Thymus (tissue), 14 donors: ENCODE results near the gene ZNF667. TPM values are rescaled to one million over a fixed set of nuclear protein-coding genes. Genes with fewer than 3 reads are reported as not detected.

Experiments
- DNase-seq, 9 donors: peaks; one replicate each; pipeline ENCODE4 v3.0.0-alpha.2; 2013; ENCODE audit warnings: low spot score in 9 of 9, low read depth in 6 of 9, missing footprints in 1 of 9
- H3K27ac ChIP-seq, 2 donors: one replicate each; pipeline ENCODE4 v1.5.1; 2013; ENCODE audit warnings: control low read depth in 1 of 2, low read depth in 1 of 2, low read length in 1 of 2, mild to moderate bottlenecking in 1 of 2, moderate library complexity in 1 of 2
- H3K27me3 ChIP-seq, 2 donors: one replicate each; pipeline ENCODE4 v1.5.1; 2013; ENCODE audit warnings: low read length in 1 of 2; ENCODE audit not compliant: control insufficient read depth in 2 of 2, insufficient read depth in 1 of 2
- H3K36me3 ChIP-seq, 2 donors: one replicate each; pipeline ENCODE4 v1.5.1; 2013; ENCODE audit warnings: low read length in 1 of 2, mild to moderate bottlenecking in 1 of 2, moderate library complexity in 1 of 2; ENCODE audit not compliant: control insufficient read depth in 2 of 2, insufficient read depth in 2 of 2
- H3K4me1 ChIP-seq, 2 donors: one replicate each; pipeline ENCODE4 v1.5.1; 2013; ENCODE audit warnings: low read length in 2 of 2; ENCODE audit not compliant: control insufficient read depth in 2 of 2, insufficient read depth in 2 of 2
- H3K4me3 ChIP-seq, 2 donors: one replicate each; pipeline ENCODE4 v1.5.1; 2013; ENCODE audit warnings: low read length in 2 of 2, control low read depth in 1 of 2, mild to moderate bottlenecking in 1 of 2
- H3K9me3 ChIP-seq, 2 donors: one replicate each; pipeline ENCODE4 v1.5.1; 2013; ENCODE audit warnings: low read length in 1 of 2, mild to moderate bottlenecking in 1 of 2; ENCODE audit not compliant: control insufficient read depth in 2 of 2, insufficient read depth in 1 of 2
- WGBS: extraction: QIAGEN DNeasy Blood & Tissue Kit; methylation state at CpG from one replicate; pipeline ENCODE4 v1.1.7; 2013; 5-methylcytosine and 5-hydroxymethylcytosine counted together
- long read RNA-seq, 10 donors: transcript quantifications; one replicate each; lab custom pipeline, GENCODE V29; 2026
- polyA plus RNA-seq: library from polyadenylated mRNA; stranded (reverse); fragments of 200-250 nt; gene quantifications from one replicate; pipeline ENCODE4 v1.2.3, GENCODE V29; 2013
- total RNA-seq: library from RNA; stranded (reverse); fragments of 120-200 nt; gene quantifications from one replicate; pipeline ENCODE4 v1.2.4, GENCODE V29; 2013
- donor health status: healthy.

Gene ZNF667
- total RNA-seq (3.8 TPM), polyA plus RNA-seq (4.7 TPM)
- long read RNA-seq, donor 1 = 0 reads
- long read RNA-seq, donor 2, partial matches to known transcripts = 24 of 24 reads
- long read RNA-seq, donor 2, other reads (novel, unspliced or antisense) = 0 of 24 reads
- long read RNA-seq, donor 3, partial matches to known transcripts = 19 of 20 reads
- long read RNA-seq, donor 3, other reads (novel, unspliced or antisense) = 0 of 20 reads
- long read RNA-seq, donor 4, partial matches to known transcripts = 11 of 11 reads
- long read RNA-seq, donor 4, other reads (novel, unspliced or antisense) = 0 of 11 reads
- long read RNA-seq, donor 5, partial matches to known transcripts = 33 of 34 reads
- long read RNA-seq, donor 5, other reads (novel, unspliced or antisense) = 0 of 34 reads
- long read RNA-seq, donor 6, partial matches to known transcripts = 0 of 8 reads
- long read RNA-seq, donor 6, other reads (novel, unspliced or antisense) = 6 of 8 reads
- long read RNA-seq, donor 7 = 0 reads
- long read RNA-seq, donor 8, partial matches to known transcripts = 0 of 1 reads
- long read RNA-seq, donor 8, other reads (novel, unspliced or antisense) = 0 of 1 reads
- long read RNA-seq, donor 9 = 0 reads
- long read RNA-seq, donor 10, partial matches to known transcripts = 15 of 15 reads
- long read RNA-seq, donor 10, other reads (novel, unspliced or antisense) = 0 of 15 reads

DNA sequence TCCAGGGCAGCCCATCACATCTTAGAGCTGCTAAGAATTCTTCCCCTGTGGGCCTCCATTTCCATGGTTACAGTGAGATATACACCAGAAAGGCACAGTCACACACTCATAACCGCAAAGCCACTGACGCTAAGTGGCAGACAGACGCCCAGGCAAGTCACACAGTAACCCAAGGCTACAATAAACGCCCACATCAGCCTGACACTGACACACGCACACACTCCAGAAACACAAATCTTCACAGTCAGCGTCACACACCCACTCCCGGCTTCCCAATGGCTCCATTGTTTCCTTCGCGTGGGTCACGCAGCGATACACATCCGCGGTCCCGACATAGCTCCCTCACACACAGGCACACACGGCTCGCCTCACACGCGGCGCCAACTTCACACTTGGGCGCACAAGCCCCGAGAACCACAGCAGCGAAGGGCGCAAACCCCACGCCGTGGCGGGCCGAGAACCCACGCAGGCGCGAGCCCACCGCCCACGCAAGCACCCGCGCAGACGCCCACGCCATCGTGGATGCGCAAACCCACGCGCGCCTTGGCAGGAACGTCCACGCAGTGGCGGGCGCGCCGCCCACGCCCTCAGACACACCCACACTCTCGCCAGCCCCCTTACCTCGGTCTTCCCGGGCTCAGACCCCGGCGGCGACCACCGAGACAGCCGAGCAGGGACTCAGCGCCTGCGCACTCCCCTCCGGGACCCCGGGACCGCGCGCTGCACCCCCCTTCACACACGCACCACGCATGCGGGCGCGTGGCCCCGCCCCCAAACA is at the start of gene ZNF667:
Gene ZNF667, minus strand, starts transcription at position 695 of the 778 bp plus-strand sequence. CDS start 14,975 bp downstream, outside the sequence.
- peak in 7 of 9 donors; percentile 11 to 66 (median 25) for DNase-seq
- peak within 1 kb of the TSS; percentile 53 to 62 for H3K4me3 ChIP-seq
- H3K27me3 ChIP-seq = no peaks in the 10 kb centered on the region
- peak within 1 kb of the TSS; percentile 71 to 81 for H3K27ac ChIP-seq
- H3K9me3 ChIP-seq = peaks cover 9 to 25% of the 10 kb centered on the region in 2 donors
- under 1% methylated on average over 69 of the region's 69 CpGs for WGBS
- no peaks in the 10 kb centered on the region for H3K36me3 ChIP-seq
- H3K4me1 ChIP-seq = peaks cover 5 to 9% of the 10 kb centered on the region in 2 donors

DNA sequence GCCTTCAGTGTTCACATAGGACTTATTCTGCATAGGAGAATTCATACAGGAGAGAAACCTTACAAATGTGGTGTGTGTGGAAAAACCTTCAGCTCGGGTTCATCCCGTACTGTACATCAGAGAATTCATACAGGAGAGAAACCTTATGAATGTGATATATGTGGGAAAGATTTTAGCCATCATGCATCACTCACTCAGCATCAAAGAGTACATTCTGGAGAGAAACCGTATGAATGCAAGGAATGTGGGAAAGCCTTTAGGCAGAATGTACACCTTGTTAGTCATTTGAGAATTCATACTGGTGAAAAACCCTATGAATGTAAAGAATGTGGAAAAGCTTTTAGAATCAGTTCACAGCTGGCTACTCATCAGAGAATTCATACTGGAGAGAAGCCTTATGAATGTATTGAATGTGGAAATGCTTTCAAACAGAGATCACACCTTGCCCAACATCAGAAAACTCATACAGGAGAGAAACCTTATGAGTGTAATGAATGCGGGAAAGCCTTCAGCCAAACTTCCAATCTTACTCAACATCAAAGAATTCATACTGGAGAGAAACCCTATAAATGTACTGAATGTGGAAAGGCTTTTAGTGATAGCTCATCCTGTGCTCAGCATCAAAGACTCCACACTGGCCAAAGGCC is 48.2 kb upstream of the ZNF667 start:
- no peaks in the 10 kb centered on the region for H3K36me3 ChIP-seq
- peaks cover 6 to 17% of the 10 kb centered on the region in 2 donors for H3K9me3 ChIP-seq
- H3K27ac ChIP-seq = no peak overlapping the region
- WGBS = 84% methylated on average over 4 of the region's 4 CpGs
- no peak for DNase-seq
- H3K4me1 ChIP-seq = no peaks in the 10 kb centered on the region
- H3K4me3 ChIP-seq = no peak overlapping the region
- no peaks in the 10 kb centered on the region for H3K27me3 ChIP-seq

DNA sequence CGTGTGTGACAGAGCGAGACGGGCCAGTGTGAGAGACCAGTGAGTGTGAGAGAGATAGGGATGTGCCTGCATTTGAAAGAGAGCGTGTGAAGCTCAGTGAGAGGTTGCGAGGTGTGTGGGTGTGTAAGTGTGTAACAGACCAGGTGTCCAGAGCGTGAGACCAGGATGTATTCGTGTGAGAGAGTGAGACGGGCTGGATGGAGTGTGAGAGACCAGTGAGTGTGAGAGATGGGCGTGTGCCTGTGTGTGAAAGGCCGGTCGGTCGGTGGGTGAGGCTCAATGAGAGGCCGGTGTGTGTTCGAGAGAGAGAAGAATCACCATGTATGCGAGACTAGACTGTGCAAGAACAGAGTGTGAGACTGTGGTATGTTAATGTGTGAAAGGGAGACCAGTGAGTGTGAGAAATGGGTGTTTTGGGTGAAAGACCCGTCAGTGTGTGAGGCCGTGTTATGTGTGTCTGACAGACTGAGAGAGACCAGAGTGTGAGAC is 31.2 kb upstream of the ZNF667 start:
- 8% methylated on average over 17 of the region's 17 CpGs for WGBS
- Histone ChIP-seq H3K4me1 (peaks cover 3 to 6% of the 10 kb centered on the region in 2 donors), H3K4me3 (peak overlapping the region; percentile 51 to 71), H3K27me3 (no peaks in the 10 kb centered on the region), H3K27ac (peak overlapping the region in 1 of 2 donors; percentile 93), H3K36me3 (no peaks in the 10 kb centered on the region), H3K9me3 (peaks cover 0 to 22% of the 10 kb centered on the region in 2 donors)
- DNase-seq = no peak

DNA sequence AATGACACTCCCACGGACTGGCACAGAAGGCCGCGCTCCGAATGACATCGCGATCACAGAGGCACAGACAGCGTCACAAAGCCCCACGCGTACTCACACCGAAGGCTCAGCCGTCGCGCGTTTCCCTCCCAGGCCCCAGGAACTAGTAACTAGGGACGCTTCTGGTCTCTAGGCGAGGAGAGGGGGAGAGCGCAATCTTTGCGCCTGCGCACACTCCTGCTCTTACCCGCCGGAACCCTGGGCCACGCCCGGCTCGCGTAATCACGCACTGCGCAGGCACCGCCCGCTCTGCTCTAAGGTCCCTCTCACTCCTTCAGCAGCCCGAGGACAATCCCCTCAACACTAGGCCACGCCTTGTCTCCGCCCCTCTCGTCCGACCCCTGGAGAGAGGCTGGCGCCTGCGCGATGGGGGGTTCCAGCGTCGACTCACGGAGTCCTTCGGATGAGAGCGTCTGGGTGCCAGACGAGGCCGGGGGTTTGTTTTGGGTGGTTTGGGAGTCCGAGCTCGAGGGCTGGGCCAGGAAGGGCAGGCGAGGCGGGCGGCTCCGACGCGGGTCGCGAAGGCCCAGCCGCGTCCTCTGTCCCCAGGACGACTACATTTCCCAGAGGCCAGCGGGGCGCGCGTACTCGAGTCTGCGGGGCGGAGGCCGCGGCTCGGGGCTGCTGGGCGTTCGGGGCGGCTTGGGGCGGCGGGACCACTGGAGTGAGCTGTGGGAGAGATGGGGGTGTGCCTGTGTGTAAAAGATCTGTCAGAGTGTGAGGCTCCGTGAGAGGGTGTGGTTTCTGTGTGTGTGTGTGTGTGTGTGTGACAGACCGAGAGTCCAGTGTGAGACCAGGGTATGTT is 30.5 kb upstream of the ZNF667 start, which contains the start of gene ZNF471:
Gene ZNF471, plus strand, starts transcription at position 410 of the 844 bp plus-strand sequence. CDS start 3,717 bp downstream, outside the sequence.
- Histone ChIP-seq H3K4me1 (peaks cover 3 to 6% of the 10 kb centered on the region in 2 donors), H3K27ac (peak within 1 kb of the TSS; percentile 83 to 93), H3K27me3 (no peaks in the 10 kb centered on the region), H3K36me3 (no peaks in the 10 kb centered on the region), H3K9me3 (peaks cover 0 to 22% of the 10 kb centered on the region in 2 donors), H3K4me3 (peak within 1 kb of the TSS; percentile 51 to 71)
- WGBS = 1% methylated on average over 74 of the region's 74 CpGs
- DNase-seq = peak; percentile 74 to 93 (median 84)

DNA sequence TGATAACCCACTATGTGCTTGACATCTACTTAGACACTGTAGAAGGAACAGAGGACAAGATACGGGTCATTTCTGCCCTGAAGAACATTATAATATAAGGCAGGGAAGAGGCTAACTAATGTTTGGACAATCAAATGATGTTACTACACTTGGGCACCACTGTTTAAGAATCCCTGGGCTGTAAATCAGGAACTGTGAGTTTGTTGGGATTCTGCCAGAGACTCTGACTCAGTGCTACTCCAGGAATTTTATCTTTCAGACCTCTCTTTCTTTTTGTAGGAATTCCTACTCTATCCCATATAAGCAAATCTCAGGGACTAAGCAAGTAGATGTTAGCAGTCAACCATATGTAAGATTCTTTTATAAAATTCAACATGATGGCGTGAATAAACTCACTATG is 27.4 kb upstream of the ZNF667 start:
- no peaks in the 10 kb centered on the region for H3K36me3 ChIP-seq
- H3K4me3 ChIP-seq = no peak overlapping the region
- no peak overlapping the region for H3K27ac ChIP-seq
- 93% methylated on average over 2 of the region's 2 CpGs for WGBS
- no peaks in the 10 kb centered on the region for H3K27me3 ChIP-seq
- DNase-seq = no peak
- peaks cover 0 to 22% of the 10 kb centered on the region in 2 donors for H3K9me3 ChIP-seq
- H3K4me1 ChIP-seq = peaks cover 3 to 6% of the 10 kb centered on the region in 2 donors

DNA sequence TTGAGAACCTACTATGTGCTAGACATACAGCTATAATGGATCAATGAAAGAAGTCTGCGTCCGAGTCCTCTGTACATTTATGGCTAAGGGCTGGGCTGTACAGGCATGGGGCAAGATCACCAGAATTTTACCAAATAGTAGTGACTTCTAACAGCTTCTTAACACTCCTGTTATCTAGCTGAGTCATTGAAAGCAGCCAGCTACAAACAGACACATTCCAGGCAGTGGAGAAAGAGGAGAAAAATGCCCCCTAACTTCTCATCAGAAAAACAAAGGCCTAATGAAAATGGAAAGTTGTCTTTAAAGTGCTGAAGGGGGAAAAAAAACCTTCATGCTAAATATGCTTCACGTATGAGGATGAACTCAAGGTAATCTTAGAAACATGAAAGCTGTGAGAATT is 14.3 kb upstream of the ZNF667 start:
- no peak overlapping the region for H3K27ac ChIP-seq
- no peaks in the 10 kb centered on the region for H3K27me3 ChIP-seq
- no peak overlapping the region for H3K4me3 ChIP-seq
- H3K4me1 ChIP-seq = no peaks in the 10 kb centered on the region
- no peak for DNase-seq
- H3K36me3 ChIP-seq = no peaks in the 10 kb centered on the region
- H3K9me3 ChIP-seq = peaks cover 0 to 18% of the 10 kb centered on the region in 2 donors
- 97% methylated on average over 3 of the region's 3 CpGs for WGBS

DNA sequence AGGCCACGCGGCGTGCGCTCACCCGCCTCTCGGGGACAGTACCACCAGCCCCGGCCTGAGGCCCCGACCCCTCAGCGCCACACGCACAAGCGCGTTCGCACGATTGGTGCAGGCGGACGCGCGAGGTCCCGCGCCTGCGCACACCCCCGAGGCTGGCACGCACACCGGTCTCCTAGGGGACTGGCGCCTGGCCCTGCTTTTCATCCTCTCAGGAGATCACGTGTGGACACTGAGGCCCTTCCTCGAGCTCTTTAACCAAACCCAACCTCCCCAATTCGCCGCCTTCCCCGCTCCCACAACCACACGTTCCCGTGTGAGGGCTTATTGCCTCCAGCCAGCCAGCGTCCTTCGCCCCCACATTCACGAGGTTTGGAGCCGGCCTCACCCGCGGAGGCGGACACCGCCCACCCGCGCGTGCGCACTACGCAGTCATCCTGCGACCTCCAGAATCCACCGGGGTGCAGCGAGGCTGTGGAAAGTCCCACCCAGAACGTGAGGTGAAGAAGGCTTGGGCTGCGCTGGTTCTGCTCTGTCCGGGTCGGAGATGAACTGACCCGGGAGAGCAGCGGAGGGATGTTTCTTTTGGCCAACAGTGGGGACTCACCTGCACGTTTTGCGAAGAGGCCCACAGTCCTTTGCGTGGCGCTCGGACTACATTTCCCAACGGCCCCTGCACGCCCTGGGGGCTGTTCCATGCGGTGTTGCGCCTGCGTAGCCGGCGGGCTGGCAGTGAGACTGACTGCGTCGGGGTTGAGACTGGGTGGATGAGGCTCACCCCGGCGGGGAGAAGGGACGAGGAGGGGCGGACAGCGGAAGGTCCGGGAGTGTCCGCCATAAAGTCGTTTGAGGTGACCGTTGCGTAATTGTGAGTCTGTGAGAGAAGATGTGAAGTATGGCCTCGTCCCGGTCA is 539 bp upstream of the ZNF667 start:
- WGBS = 2% methylated on average over 80 of the region's 80 CpGs
- H3K36me3 ChIP-seq = no peaks in the 10 kb centered on the region
- peaks cover 5 to 9% of the 10 kb centered on the region in 2 donors for H3K4me1 ChIP-seq
- H3K27ac ChIP-seq = peak overlapping the region in 1 of 2 donors; percentile 81
- no peaks in the 10 kb centered on the region for H3K27me3 ChIP-seq
- peak; percentile 50 to 91 (median 75) for DNase-seq
- H3K9me3 ChIP-seq = peaks cover 9 to 25% of the 10 kb centered on the region in 2 donors
- peak overlapping the region; percentile 53 to 62 for H3K4me3 ChIP-seq
